Measurements from ENCODE around the gene CALHM4. TPM values are rescaled to one million over a fixed set of nuclear protein-coding genes. Genes with fewer than 3 reads are reported as not detected.

The CALHM4 gene
- total RNA-seq, 1 donor from 2014 or later, result not detected

GRCh38 chr6:116528780-116529179 lies 24.8 kb upstream of the CALHM4 start:
- Mint-ChIP-seq H3K4me1 (ENCODE audit: low read depth) (no peaks in the 10 kb centered on the region), H3K27me3 (ENCODE audit: low read depth) (peaks cover 52% of the 10 kb centered on the region), H3K27ac (no peak overlapping the region), H3K4me3 (ENCODE audit: low read depth) (no peak overlapping the region), H3K9me3 (no peaks in the 10 kb centered on the region), H3K36me3 (ENCODE audit: low read depth) (no peaks in the 10 kb centered on the region)
- DNase-seq (ENCODE audit: low spot score), result no peak
- intact Hi-C loops (cut with micrococcal nuclease), result no loop called here

GRCh38 chr6:116529466-116530290 lies 23.9 kb upstream of the CALHM4 start:
- no peaks in the 10 kb centered on the region for H3K36me3 Mint-ChIP-seq (ENCODE audit: low read depth)
- H3K27me3 Mint-ChIP-seq (ENCODE audit: low read depth), result peaks cover 61% of the 10 kb centered on the region
- H3K9me3 Mint-ChIP-seq, result no peaks in the 10 kb centered on the region
- H3K4me3 Mint-ChIP-seq (ENCODE audit: low read depth), result no peak overlapping the region
- DNase-seq (ENCODE audit: low spot score), result no peak
- H3K27ac Mint-ChIP-seq, result no peak overlapping the region
- intact Hi-C loops (cut with micrococcal nuclease), result loop anchor here (5.0 kb wide), 2 partner anchors 157 to 262 kb away; partner anchors contain the start of gene DSE
- H3K4me1 Mint-ChIP-seq (ENCODE audit: low read depth), result no peaks in the 10 kb centered on the region

DNA sequence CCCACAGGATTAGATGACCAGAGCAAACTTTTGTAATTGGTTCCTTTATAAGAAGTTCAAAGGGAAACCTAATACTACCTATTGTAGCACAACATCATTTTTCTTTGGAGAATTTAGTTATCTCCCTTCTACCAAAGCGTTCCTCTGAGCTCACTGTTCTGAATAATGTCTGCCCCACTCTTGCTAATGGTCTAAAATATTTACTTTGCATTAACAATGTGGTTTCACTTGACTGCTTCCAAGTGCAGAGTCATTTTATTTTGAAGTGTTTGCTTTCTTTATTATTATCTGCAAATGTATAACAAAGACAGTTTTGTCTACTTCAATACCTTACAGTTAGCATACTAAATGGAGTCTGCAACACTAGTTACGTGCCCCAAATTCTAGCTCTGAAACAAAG lies 23.1 kb upstream of the CALHM4 start:
- Mint-ChIP-seq H3K9me3 (no peaks in the 10 kb centered on the region), H3K27ac (no peak overlapping the region), H3K4me1 (ENCODE audit: low read depth) (no peaks in the 10 kb centered on the region), H3K36me3 (ENCODE audit: low read depth) (no peaks in the 10 kb centered on the region), H3K4me3 (ENCODE audit: low read depth) (no peak overlapping the region), H3K27me3 (ENCODE audit: low read depth) (peaks cover 63% of the 10 kb centered on the region)
- intact Hi-C loops (cut with micrococcal nuclease), result loop anchor here (5.0 kb wide), 2 partner anchors 158 to 263 kb away; partner anchors contain the start of gene DSE
- no peak for DNase-seq (ENCODE audit: low spot score)

- Mint-ChIP-seq H3K4me3 (ENCODE audit: low read depth) (no peak overlapping the region), H3K27me3 (ENCODE audit: low read depth) (peaks cover 53% of the 10 kb centered on the region), H3K9me3 (no peaks in the 10 kb centered on the region), H3K27ac (no peak overlapping the region), H3K4me1 (ENCODE audit: low read depth) (peaks cover 1% of the 10 kb centered on the region), H3K36me3 (ENCODE audit: low read depth) (no peaks in the 10 kb centered on the region)
- intact Hi-C loops (cut with micrococcal nuclease), result loop anchor here (1.0 to 5.0 kb wide), 5 partner anchors 88 to 313 kb away; partner anchors contain the start of gene DSE
- peak; percentile 34 for DNase-seq (ENCODE audit: low spot score)
These were observed 21.6 kb upstream of the CALHM4 start for GRCh38 chr6:116531675-116532570.

- H3K4me3 Mint-ChIP-seq (ENCODE audit: low read depth), result no peak overlapping the region
- H3K9me3 Mint-ChIP-seq, result no peaks in the 10 kb centered on the region
- no peaks in the 10 kb centered on the region for H3K36me3 Mint-ChIP-seq (ENCODE audit: low read depth)
- DNase-seq (ENCODE audit: low spot score), result no peak
- H3K27me3 Mint-ChIP-seq (ENCODE audit: low read depth), result peaks cover 52% of the 10 kb centered on the region
- no peak overlapping the region for H3K27ac Mint-ChIP-seq
- intact Hi-C loops (cut with micrococcal nuclease), result loop anchor here (2.0 to 5.0 kb wide), 3 partner anchors 161 to 315 kb away; partner anchors contain the start of gene DSE
- peaks cover 1% of the 10 kb centered on the region for H3K4me1 Mint-ChIP-seq (ENCODE audit: low read depth)
These were observed 20.2 kb upstream of the CALHM4 start for GRCh38 chr6:116533233-116533957.

DNA sequence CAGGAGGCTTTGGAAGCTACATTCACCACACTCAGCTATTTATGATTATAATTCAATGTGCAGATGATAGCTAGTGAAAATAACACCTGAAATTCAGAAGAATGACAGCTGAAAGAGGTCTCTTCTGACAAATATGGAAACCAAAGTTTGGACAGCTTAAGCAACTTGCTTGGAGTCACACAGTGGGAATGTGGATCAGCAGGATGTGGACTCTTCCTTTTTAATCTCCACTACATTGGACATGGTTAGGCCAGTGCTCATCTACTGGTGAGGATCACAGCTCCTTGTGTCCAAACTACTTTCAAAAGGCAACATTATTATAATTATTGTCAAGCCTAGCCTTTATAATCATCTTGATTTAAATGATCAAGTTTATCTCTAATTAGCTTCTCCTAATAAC lies 18.4 kb upstream of the CALHM4 start:
- no peak for DNase-seq (ENCODE audit: low spot score)
- H3K36me3 Mint-ChIP-seq (ENCODE audit: low read depth), result no peaks in the 10 kb centered on the region
- no peak overlapping the region for H3K27ac Mint-ChIP-seq
- H3K9me3 Mint-ChIP-seq, result no peaks in the 10 kb centered on the region
- H3K4me3 Mint-ChIP-seq (ENCODE audit: low read depth), result no peak overlapping the region
- peaks cover 1% of the 10 kb centered on the region for H3K4me1 Mint-ChIP-seq (ENCODE audit: low read depth)
- peaks cover 46% of the 10 kb centered on the region for H3K27me3 Mint-ChIP-seq (ENCODE audit: low read depth)
- intact Hi-C loops (cut with micrococcal nuclease), result loop anchor here (5.0 kb wide), 1 partner anchor 112 kb away; no protein-coding TSS in a partner anchor

- no peak for DNase-seq (ENCODE audit: low spot score)
- Mint-ChIP-seq H3K4me3 (ENCODE audit: low read depth) (no peak overlapping the region), H3K36me3 (ENCODE audit: low read depth) (no peaks in the 10 kb centered on the region), H3K4me1 (ENCODE audit: low read depth) (peaks cover 1% of the 10 kb centered on the region), H3K9me3 (no peaks in the 10 kb centered on the region), H3K27ac (no peak overlapping the region), H3K27me3 (ENCODE audit: low read depth) (peaks cover 48% of the 10 kb centered on the region)
- intact Hi-C loops (cut with micrococcal nuclease), result loop anchor here (1.0 to 5.0 kb wide), 2 partner anchors 25 to 111 kb away; no protein-coding TSS in a partner anchor
These were observed 17.3 kb upstream of the CALHM4 start for GRCh38 chr6:116536216-116536621.

DNA sequence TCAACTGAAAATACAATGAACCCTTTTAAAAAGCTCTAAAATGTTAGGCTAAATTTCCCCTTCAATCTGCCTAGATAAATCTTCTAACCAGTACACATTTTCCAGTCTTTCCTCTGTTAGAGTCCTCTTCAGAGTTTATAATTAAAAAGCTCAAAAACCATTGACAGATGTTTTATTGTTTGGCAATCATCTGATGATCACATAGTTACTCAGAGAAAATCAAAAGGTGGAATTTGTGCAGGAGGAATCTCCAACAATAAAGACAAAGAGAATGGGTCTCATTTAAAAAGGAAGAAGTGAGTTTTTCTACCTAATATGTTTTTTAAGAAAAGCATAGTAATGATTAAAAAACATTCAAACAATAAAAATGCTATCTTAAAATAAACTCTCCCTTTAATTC lies 11.1 kb upstream of the CALHM4 start:
- Mint-ChIP-seq H3K9me3 (no peaks in the 10 kb centered on the region), H3K4me3 (ENCODE audit: low read depth) (no peak overlapping the region), H3K36me3 (ENCODE audit: low read depth) (no peaks in the 10 kb centered on the region), H3K27me3 (ENCODE audit: low read depth) (peaks cover 53% of the 10 kb centered on the region), H3K4me1 (ENCODE audit: low read depth) (no peaks in the 10 kb centered on the region), H3K27ac (no peak overlapping the region)
- DNase-seq (ENCODE audit: low spot score), result no peak
- intact Hi-C loops (cut with micrococcal nuclease), result no loop called here

- Mint-ChIP-seq H3K27me3 (ENCODE audit: low read depth) (peaks cover 51% of the 10 kb centered on the region), H3K4me1 (ENCODE audit: low read depth) (no peaks in the 10 kb centered on the region), H3K4me3 (ENCODE audit: low read depth) (no peak overlapping the region), H3K27ac (no peak overlapping the region), H3K9me3 (no peaks in the 10 kb centered on the region), H3K36me3 (ENCODE audit: low read depth) (no peaks in the 10 kb centered on the region)
- no peak for DNase-seq (ENCODE audit: low spot score)
- intact Hi-C loops (cut with micrococcal nuclease), result no loop called here
These were observed 10.4 kb upstream of the CALHM4 start for GRCh38 chr6:116543149-116543548.

DNA sequence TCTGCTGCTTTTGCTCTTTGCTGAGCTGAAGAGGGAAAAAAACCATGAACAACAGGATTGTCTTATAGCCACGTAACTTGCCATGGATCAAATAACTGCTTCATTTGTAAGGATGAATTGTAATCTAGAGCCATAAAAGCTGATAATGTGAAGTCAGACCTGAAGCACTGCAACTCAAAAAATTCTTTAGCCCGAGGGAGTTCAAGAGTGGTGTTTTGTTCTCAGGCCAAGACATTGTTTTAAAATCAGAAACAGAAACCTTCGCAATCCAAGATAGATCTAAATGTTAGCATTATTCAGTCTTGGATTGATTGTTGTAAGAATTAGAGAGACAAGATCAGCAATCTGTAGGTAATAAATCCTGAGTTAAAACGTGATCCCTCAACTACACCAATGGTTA lies 7.9 kb upstream of the CALHM4 start, which contains the start of gene TRAPPC3L:
Gene TRAPPC3L (minus strand): TSS at position 34 of the 400 bp plus-strand sequence. CDS start 170 bp downstream, outside the sequence.
- Mint-ChIP-seq H3K9me3 (no peaks in the 10 kb centered on the region), H3K27me3 (ENCODE audit: low read depth) (peaks cover 39% of the 10 kb centered on the region), H3K27ac (no peak within 1 kb of the TSS), H3K36me3 (ENCODE audit: low read depth) (no peaks in the 10 kb centered on the region), H3K4me1 (ENCODE audit: low read depth) (no peaks in the 10 kb centered on the region), H3K4me3 (ENCODE audit: low read depth) (no peak within 1 kb of the TSS)
- DNase-seq (ENCODE audit: low spot score), result no peak
- intact Hi-C loops (cut with micrococcal nuclease), result no loop called here

DNA sequence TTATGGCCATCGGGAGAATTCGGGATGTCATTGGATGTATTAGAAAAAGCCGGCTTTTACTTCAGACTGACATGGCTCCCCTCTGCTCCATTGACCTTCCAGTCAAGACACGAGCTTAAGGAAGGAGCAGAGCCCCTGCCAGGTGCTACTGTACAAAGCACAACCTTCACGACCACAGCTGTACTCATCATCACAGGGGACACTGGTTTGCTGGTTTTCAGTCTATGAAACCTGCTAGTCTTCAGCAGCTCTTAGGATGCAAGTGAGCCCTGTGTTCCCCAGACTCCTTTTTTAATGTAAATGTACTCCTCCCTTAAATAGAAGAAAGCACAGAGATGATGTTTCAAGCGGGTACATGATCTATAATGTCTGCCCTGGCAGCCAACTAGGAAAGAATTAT lies 6.2 kb upstream of the CALHM4 start:
- Mint-ChIP-seq H3K9me3 (no peaks in the 10 kb centered on the region), H3K27ac (no peak overlapping the region), H3K27me3 (ENCODE audit: low read depth) (peaks cover 43% of the 10 kb centered on the region), H3K36me3 (ENCODE audit: low read depth) (no peaks in the 10 kb centered on the region), H3K4me1 (ENCODE audit: low read depth) (no peaks in the 10 kb centered on the region), H3K4me3 (ENCODE audit: low read depth) (no peak overlapping the region)
- intact Hi-C loops (cut with micrococcal nuclease), result no loop called here
- no peak for DNase-seq (ENCODE audit: low spot score)

GRCh38 chr6:116550796-116551195 lies 2.8 kb upstream of the CALHM4 start:
- H3K4me1 Mint-ChIP-seq (ENCODE audit: low read depth), result no peaks in the 10 kb centered on the region
- intact Hi-C loops (cut with micrococcal nuclease), result no loop called here
- H3K27me3 Mint-ChIP-seq (ENCODE audit: low read depth), result peaks cover 37% of the 10 kb centered on the region
- no peaks in the 10 kb centered on the region for H3K36me3 Mint-ChIP-seq (ENCODE audit: low read depth)
- DNase-seq (ENCODE audit: low spot score), result no peak
- H3K27ac Mint-ChIP-seq, result no peak overlapping the region
- H3K9me3 Mint-ChIP-seq, result no peaks in the 10 kb centered on the region
- no peak overlapping the region for H3K4me3 Mint-ChIP-seq (ENCODE audit: low read depth)

Measured in activated T-helper 2 cell treated with anti-CD3 and anti-CD28 coated beads, Interferon-gamma antibody, Interleukin-2, Interleukin-4, amounts not matched to agents 10 μg/mL and 5 μg/mL and 100 μg/mL, durations not matched to agents 14 hours and 24 hours and 36 hours (primary cell).